ENCODE results near the gene BABAM2. TPM values are rescaled to one million over a fixed set of nuclear protein-coding genes. Genes with fewer than 3 reads are reported as not detected.
A peak's percentile ranks its signal among the peaks of the same experiment; 100 is the strongest.

BABAM2 gene
- total RNA-seq, 1 experiment from 2014 or later: 27.1 TPM

GRCh38 chr2:28360718-28361293 lies 470.3 kb downstream of the BABAM2 start:
- H3T11ph ChIP-seq (ENCODE audit: low read length): no peak overlapping the region
- no peak overlapping the region for H4K5ac ChIP-seq (ENCODE audit: insufficient read length, low read depth, low read length)
- H2AFZ ChIP-seq (ENCODE audit: low read length): no peak overlapping the region
- H3K4me2 ChIP-seq (ENCODE audit: insufficient read depth, insufficient read length, low read length): no peak overlapping the region
- H3K27ac ChIP-seq (ENCODE audit: insufficient read length, low read depth, low read length): no peak overlapping the region
- no peak overlapping the region for H3K56ac ChIP-seq (ENCODE audit: insufficient read length, low read depth, low read length)
- no peaks in the 10 kb centered on the region for H3K4me1 ChIP-seq (ENCODE audit: insufficient read depth, low read length)
- TF ChIP-seq CTCF (conservative IDR thresholded peaks at IDR 0.05): no peak
- H3K79me2 ChIP-seq (ENCODE audit: insufficient read depth, low read length): no peaks in the 10 kb centered on the region
- H3K9ac ChIP-seq (ENCODE audit: extremely low read depth, insufficient read length, low read length): no peak overlapping the region
- H3K9me3 ChIP-seq (ENCODE audit: control insufficient read depth, low read depth, low read length): no peaks in the 10 kb centered on the region
- peak overlapping the region in 1 of 3 experiments; percentile 31; a peak in 1 of 7 replicates for H3K27ac Mint-ChIP-seq
- peaks cover 17 to 32% of the 10 kb centered on the region in 2 experiments for H3K4me1 Mint-ChIP-seq
- H3K27me3 ChIP-seq (ENCODE audit: insufficient read depth, low read length): no peaks in the 10 kb centered on the region
- no peak overlapping the region for H2BK20ac ChIP-seq (ENCODE audit: low read depth, low read length, poor library complexity, severe bottlenecking)
- no peak overlapping the region for H4K8ac ChIP-seq (replicated peaks; ENCODE audit: insufficient read length, low read depth, low read length)
- no peaks in the 10 kb centered on the region for H3K23me2 ChIP-seq (ENCODE audit: insufficient read length, low read depth, low read length, poor library complexity, severe bottlenecking)
- H4K91ac ChIP-seq (ENCODE audit: insufficient read length, low read depth, low read length): no peak overlapping the region
- H3K79me1 ChIP-seq (ENCODE audit: insufficient read depth, low read depth, low read length, poor library complexity, severe bottlenecking): no peaks in the 10 kb centered on the region
- no CpG with 5 or more reads among the region's 12 CpGs for WGBS (ENCODE audit: extremely low coverage, insufficient read length, low lambda C conversion rate)
- H3K14ac ChIP-seq (ENCODE audit: insufficient read depth, low read length): no peak overlapping the region
- no peaks in the 10 kb centered on the region; a peak in 1 of 7 replicates for H3K36me3 Mint-ChIP-seq (ENCODE audit: insufficient read depth in 1 of 3, low read depth in 3 of 3)
- H3K18ac ChIP-seq (ENCODE audit: insufficient read length, low read depth, low read length): no peak overlapping the region
- H3K23ac ChIP-seq (ENCODE audit: insufficient read length, low read depth, low read length): no peak overlapping the region
- no peak overlapping the region for H2BK15ac ChIP-seq (ENCODE audit: low read depth, low read length)
- no peaks in the 10 kb centered on the region for H4K20me1 ChIP-seq (ENCODE audit: control insufficient read depth, insufficient read depth, insufficient read length)
- no peak overlapping the region for H3K4me3 Mint-ChIP-seq
- no peak overlapping the region for H2BK120ac ChIP-seq (ENCODE audit: low read depth, low read length, poor library complexity, severe bottlenecking)
- H2BK12ac ChIP-seq (ENCODE audit: insufficient read length, low read depth, low read length): no peak overlapping the region
- H2AK5ac ChIP-seq (ENCODE audit: insufficient read length, low read length): no peak overlapping the region
- no peaks in the 10 kb centered on the region for H3K9me3 Mint-ChIP-seq
- no peak overlapping the region for H2BK5ac ChIP-seq (ENCODE audit: insufficient read length, low read length)
- no peak overlapping the region for H3K4ac ChIP-seq (ENCODE audit: low read depth, low read length)
- peaks cover 11% of the 10 kb centered on the region for H3K27me3 Mint-ChIP-seq (ENCODE audit: low read depth)
- DNase-seq: no peak

All from H9 (cell line).